HG03175 (cell line): ENCODE measurements around the gene NDUFC1.

Experiments used
- ATAC-seq: cut with Tn5 transposase; IDR thresholded peaks from one replicate; pipeline ENCODE4 v1.9.1; 2021; ENCODE audit warnings: mild to moderate bottlenecking, moderate library complexity; ENCODE audit not compliant: unreplicated experiment

Gene NDUFC1

DNA sequence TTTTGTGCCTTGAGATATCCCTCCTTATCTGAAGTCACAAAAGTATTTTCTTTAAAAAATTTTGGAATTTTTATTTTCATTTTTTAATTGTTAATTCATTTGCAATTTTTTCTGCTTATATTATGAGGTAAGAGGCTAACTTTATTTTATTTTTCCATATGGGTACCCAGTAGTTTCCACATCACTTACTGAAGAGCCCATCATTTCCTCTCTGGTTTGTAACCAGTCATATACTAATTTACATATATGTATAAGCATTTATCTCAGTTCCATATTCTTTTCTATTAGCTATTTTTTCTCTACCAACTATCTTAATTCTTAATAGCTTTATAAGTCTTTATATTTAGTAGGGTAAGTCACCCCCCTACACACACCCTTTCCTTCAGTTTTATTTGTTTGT lies 49.2 kb downstream of the NDUFC1 start:
- ATAC-seq: no peak

DNA sequence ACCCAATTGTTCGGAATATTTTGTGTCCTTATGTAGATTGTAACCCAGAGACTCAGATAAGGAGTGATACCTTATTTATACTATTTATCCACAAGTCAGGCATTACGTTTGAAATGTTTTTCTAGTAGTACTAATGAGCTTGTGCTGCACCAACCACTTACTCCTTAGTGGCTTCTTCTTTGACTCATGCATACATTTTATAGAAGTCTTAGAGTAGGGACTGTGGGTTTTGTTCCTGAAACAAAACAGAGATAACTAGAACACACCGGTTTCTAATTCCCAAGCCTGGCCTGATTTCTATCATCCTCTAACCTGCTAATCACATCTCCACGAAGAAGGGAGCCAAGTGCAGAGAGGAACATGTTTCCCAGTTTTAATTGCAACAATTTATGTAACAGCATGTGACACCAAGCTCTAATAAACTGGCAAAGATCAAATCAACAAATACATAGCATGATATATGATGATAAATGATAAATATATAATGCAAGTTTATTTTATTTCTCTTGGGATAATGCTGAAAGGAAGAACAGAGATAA lies 54.5 kb downstream of the NDUFC1 start:
- ATAC-seq: no peak

- no peak for ATAC-seq
Measured at GRCh38 chr4:139247241-139247640, 55.0 kb downstream of the NDUFC1 start.

DNA sequence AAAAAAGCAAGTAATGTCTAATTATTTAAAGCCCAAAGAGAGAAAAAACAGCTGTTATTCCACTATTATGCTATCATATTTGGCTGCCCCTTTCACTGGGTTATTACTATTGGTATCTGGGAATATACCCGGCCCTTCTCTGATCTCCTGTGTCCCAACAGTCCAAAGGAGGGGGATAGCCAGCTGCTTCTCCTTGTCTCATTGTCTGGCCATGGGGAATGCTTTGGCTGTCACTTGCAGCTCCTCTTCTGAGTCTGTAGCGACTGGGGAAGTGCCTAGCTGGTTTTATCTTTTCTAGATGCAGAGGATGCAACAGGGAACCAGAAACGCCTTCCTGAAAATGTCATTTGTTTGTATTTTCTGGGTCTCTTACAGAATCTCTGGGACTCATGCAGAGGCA lies 56.1 kb downstream of the NDUFC1 start:
- ATAC-seq: no peak

DNA sequence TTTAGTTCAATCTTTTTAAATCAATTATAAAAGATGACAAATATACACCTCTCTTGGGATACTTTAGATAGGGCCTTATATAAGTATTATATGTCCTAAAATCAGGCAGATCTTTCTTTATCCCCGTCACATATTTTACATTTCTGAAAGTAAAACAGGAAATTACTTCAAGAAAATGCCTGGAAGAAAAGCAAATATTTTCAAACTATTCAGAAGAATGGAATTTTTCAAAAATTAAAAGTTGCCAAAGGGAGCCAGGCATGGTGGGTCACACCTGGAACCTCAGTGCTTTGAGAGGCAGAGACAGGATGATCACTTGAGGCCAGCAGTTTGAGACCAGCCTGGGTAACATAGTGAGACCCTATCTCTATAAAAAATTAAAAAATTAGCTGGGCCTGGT lies 56.7 kb downstream of the NDUFC1 start:
- ATAC-seq: no peak

GRCh38 chr4:139243448-139244365 lies 58.6 kb downstream of the NDUFC1 start:
- no peak for ATAC-seq

DNA sequence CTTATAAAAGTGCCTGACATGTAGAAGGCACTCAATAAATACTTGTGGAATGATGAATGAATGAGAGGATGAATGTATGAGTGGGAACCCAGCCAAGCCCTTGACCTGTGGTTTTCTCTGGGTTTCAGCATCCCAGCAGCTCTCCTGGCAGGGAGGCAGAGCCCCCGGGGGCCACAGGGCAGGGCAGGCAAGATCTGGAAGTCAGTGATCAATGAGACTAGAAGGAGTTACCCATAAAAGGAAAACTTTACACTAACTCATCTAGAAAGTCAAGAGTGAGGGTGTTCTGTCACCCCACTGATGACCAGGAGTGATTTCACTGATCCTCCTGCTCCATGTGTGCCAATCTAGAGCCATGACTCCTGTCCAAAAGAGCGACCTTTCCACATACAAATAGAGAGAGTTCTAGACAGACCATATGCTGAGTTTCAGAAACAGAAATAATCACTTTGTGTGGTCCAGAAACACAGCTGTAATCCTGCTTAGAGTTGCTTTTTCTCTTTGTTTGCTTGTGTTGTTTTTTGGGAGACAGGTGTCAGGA lies 59.7 kb downstream of the NDUFC1 start:
- ATAC-seq: no peak

- ATAC-seq: no peak
Measured at GRCh38 chr4:139241784-139242151, 60.5 kb downstream of the NDUFC1 start.

- ATAC-seq: no peak
Measured at GRCh38 chr4:139241086-139241783, 61.0 kb downstream of the NDUFC1 start.
